ENCODE measurements around the gene AMBP.

Gene AMBP

DNA sequence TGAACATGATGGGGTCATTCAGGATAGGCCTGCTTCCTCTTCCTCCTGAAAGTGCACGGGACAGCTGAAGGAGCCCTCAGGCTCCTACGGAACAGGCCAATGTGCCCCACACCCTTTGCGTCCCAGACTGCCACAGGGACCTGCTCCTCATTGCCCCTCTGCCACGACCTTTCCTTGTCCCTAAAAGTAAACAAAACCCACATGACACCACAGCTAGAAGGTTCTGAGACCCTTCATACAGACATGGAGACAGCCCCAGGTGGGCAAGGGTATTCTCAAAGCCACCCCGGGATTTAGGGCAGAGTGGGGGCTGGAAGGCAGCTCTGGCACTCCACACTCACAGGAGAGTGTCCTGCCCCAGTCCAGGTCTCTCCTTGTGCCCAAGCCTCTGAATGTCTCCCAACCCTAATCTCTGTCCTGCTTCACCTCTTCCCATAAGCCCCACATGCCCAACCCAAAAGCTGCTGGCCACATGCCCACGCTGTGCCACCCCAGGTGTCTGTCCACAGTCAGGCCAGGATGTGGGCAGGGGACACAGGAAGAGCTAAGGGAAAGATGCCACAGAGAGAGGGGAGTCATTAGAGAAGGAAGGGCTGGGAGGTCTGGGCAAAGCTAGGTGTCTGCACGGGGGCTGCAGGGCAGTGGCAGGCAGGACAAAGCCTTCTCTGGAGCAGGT lies 800 bp downstream of the AMBP start:
- no peak overlapping the region for H3K9ac ChIP-seq (ENCODE audit: low read length)

GRCh38 chr9:114076237-114077161 lies 1.6 kb downstream of the AMBP start:
- no peak overlapping the region for H3K4me3 ChIP-seq (ENCODE audit: low read depth in 1 of 2, low read length in 2 of 2)
- H3K36me3 ChIP-seq (ENCODE audit: insufficient read depth, low read length) = no peaks in the 10 kb centered on the region
- no peak overlapping the region for H3K27ac ChIP-seq (ENCODE audit: low read depth, low read length)
- H3K9ac ChIP-seq (ENCODE audit: low read length) = no peak overlapping the region
- H3K27me3 ChIP-seq (ENCODE audit: control insufficient read depth in 1 of 2, insufficient read depth in 2 of 2, low read length in 2 of 2) = no peaks in the 10 kb centered on the region
- peaks cover 12% of the 10 kb centered on the region for H3K4me1 ChIP-seq (ENCODE audit: insufficient read depth, low read length)
- H3K9me3 ChIP-seq (ENCODE audit: low read length) = no peaks in the 10 kb centered on the region

More for the DNA sequence above, 800 bp downstream of the AMBP start:
- Histone ChIP-seq H3K4me1 (ENCODE audit: insufficient read depth, low read length) (peaks cover 4% of the 10 kb centered on the region), H3K27me3 (ENCODE audit: control insufficient read depth in 1 of 2, insufficient read depth in 2 of 2, low read length in 2 of 2) (no peaks in the 10 kb centered on the region), H3K36me3 (ENCODE audit: insufficient read depth, low read length) (no peaks in the 10 kb centered on the region), H3K27ac (ENCODE audit: low read depth, low read length) (no peak overlapping the region), H3K4me3 (ENCODE audit: low read depth in 1 of 2, low read length in 2 of 2) (no peak overlapping the region), H3K9me3 (ENCODE audit: low read length) (no peaks in the 10 kb centered on the region)

DNA sequence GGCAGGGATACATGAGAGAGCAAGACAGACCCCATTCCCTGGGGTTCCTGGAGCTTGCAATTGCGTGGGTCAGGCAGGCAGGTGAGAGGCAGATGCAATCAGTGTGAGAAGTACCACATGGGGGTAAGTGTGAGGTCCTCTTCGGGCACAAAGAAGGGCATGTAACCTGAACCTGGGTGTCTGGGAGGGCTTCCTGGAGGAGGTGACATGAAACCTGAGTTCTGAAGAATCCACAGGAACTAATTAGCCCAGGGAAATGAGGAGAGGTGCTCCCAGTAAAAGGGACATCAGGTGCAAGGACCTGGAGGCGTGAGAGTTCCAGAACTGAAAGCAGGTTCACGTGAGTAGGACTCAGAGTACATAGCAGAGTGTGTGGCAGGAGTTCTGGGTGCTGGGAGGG lies 2.5 kb downstream of the AMBP start:
- H3K27ac ChIP-seq (ENCODE audit: low read depth, low read length) = no peak overlapping the region
- H3K27me3 ChIP-seq (ENCODE audit: control insufficient read depth in 1 of 2, insufficient read depth in 2 of 2, low read length in 2 of 2) = no peaks in the 10 kb centered on the region
- peaks cover 12% of the 10 kb centered on the region for H3K4me1 ChIP-seq (ENCODE audit: insufficient read depth, low read length)
- H3K9ac ChIP-seq (ENCODE audit: low read length) = no peak overlapping the region
- H3K4me3 ChIP-seq (ENCODE audit: low read depth in 1 of 2, low read length in 2 of 2) = no peak overlapping the region
- no peaks in the 10 kb centered on the region for H3K9me3 ChIP-seq (ENCODE audit: low read length)
- no peaks in the 10 kb centered on the region for H3K36me3 ChIP-seq (ENCODE audit: insufficient read depth, low read length)

GRCh38 chr9:114072184-114073140 lies 5.6 kb downstream of the AMBP start:
- Histone ChIP-seq H3K4me3 (ENCODE audit: low read depth in 1 of 2, low read length in 2 of 2) (no peak overlapping the region), H3K27me3 (ENCODE audit: control insufficient read depth in 1 of 2, insufficient read depth in 2 of 2, low read length in 2 of 2) (no peaks in the 10 kb centered on the region), H3K4me1 (ENCODE audit: insufficient read depth, low read length) (peaks cover 12% of the 10 kb centered on the region), H3K36me3 (ENCODE audit: insufficient read depth, low read length) (no peaks in the 10 kb centered on the region), H3K27ac (ENCODE audit: low read depth, low read length) (no peak overlapping the region), H3K9me3 (ENCODE audit: low read length) (no peaks in the 10 kb centered on the region), H3K9ac (ENCODE audit: low read length) (no peak overlapping the region)

DNA sequence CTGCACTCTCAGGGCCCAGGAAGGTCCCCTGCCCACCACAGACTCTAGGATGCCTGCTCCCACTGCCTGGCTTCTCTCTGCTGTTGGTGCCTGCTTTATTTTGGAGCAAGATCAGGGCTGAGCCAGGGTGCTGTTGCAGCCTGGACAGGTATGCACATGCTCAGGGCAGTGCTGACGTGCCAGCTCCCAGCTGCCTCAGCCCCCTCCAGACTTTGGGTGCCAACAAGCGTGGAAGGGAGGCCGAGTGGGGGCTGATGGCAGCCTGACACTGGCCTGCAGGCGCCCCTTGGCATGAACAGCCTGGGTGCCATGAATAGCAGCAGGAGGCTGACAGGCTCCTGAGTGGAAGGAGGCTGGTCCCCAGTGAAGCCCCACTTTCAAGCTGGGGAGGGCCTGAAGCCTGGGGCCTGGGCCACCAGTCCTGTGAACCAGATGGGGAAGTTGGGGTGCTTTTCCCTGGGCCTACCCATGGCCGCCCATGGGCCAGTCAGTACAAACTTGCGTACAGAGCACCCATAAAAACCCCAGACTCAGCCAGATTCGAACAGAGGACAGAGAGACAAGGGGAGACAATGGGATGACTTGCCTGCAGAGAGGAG lies 6.8 kb downstream of the AMBP start:
- Histone ChIP-seq H3K9me3 (ENCODE audit: low read length) (no peaks in the 10 kb centered on the region), H3K4me3 (ENCODE audit: low read depth in 1 of 2, low read length in 2 of 2) (no peak overlapping the region), H3K27me3 (ENCODE audit: control insufficient read depth in 1 of 2, insufficient read depth in 2 of 2, low read length in 2 of 2) (no peaks in the 10 kb centered on the region), H3K4me1 (ENCODE audit: insufficient read depth, low read length) (peaks cover 12% of the 10 kb centered on the region), H3K36me3 (ENCODE audit: insufficient read depth, low read length) (no peaks in the 10 kb centered on the region), H3K27ac (ENCODE audit: low read depth, low read length) (no peak overlapping the region), H3K9ac (ENCODE audit: low read length) (no peak overlapping the region)

- no peaks in the 10 kb centered on the region for H3K27me3 ChIP-seq (ENCODE audit: control insufficient read depth in 1 of 2, insufficient read depth in 2 of 2, low read length in 2 of 2)
- H3K4me1 ChIP-seq (ENCODE audit: insufficient read depth, low read length) = peaks cover 12% of the 10 kb centered on the region
- H3K9ac ChIP-seq (ENCODE audit: low read length) = no peak overlapping the region
- no peaks in the 10 kb centered on the region for H3K36me3 ChIP-seq (ENCODE audit: insufficient read depth, low read length)
- no peaks in the 10 kb centered on the region for H3K9me3 ChIP-seq (ENCODE audit: low read length)
- no peak overlapping the region for H3K4me3 ChIP-seq (ENCODE audit: low read depth in 1 of 2, low read length in 2 of 2)
- H3K27ac ChIP-seq (ENCODE audit: low read depth, low read length) = no peak overlapping the region
Observed at GRCh38 chr9:114070188-114071103, 7.7 kb downstream of the AMBP start.

- Histone ChIP-seq H3K27ac (ENCODE audit: low read depth, low read length) (no peak overlapping the region), H3K4me1 (ENCODE audit: insufficient read depth, low read length) (peaks cover 12% of the 10 kb centered on the region), H3K4me3 (ENCODE audit: low read depth in 1 of 2, low read length in 2 of 2) (no peak overlapping the region), H3K9me3 (ENCODE audit: low read length) (no peaks in the 10 kb centered on the region), H3K9ac (ENCODE audit: low read length) (no peak overlapping the region), H3K27me3 (ENCODE audit: control insufficient read depth in 1 of 2, insufficient read depth in 2 of 2, low read length in 2 of 2) (no peaks in the 10 kb centered on the region), H3K36me3 (ENCODE audit: insufficient read depth, low read length) (no peaks in the 10 kb centered on the region)
Observed at GRCh38 chr9:114069476-114070187, 8.5 kb downstream of the AMBP start.

GRCh38 chr9:114065304-114065703 lies 12.8 kb downstream of the AMBP start:
- no peaks in the 10 kb centered on the region for H3K9me3 ChIP-seq (ENCODE audit: low read length)
- no peak overlapping the region for H3K9ac ChIP-seq (ENCODE audit: low read length)
- no peaks in the 10 kb centered on the region for H3K4me1 ChIP-seq (ENCODE audit: insufficient read depth, low read length)
- no peaks in the 10 kb centered on the region for H3K36me3 ChIP-seq (ENCODE audit: insufficient read depth, low read length)
- H3K27ac ChIP-seq (ENCODE audit: low read depth, low read length) = no peak overlapping the region
- no peak overlapping the region for H3K4me3 ChIP-seq (ENCODE audit: low read depth in 1 of 2, low read length in 2 of 2)
- H3K27me3 ChIP-seq (ENCODE audit: control insufficient read depth in 1 of 2, insufficient read depth in 2 of 2, low read length in 2 of 2) = no peaks in the 10 kb centered on the region

DNA sequence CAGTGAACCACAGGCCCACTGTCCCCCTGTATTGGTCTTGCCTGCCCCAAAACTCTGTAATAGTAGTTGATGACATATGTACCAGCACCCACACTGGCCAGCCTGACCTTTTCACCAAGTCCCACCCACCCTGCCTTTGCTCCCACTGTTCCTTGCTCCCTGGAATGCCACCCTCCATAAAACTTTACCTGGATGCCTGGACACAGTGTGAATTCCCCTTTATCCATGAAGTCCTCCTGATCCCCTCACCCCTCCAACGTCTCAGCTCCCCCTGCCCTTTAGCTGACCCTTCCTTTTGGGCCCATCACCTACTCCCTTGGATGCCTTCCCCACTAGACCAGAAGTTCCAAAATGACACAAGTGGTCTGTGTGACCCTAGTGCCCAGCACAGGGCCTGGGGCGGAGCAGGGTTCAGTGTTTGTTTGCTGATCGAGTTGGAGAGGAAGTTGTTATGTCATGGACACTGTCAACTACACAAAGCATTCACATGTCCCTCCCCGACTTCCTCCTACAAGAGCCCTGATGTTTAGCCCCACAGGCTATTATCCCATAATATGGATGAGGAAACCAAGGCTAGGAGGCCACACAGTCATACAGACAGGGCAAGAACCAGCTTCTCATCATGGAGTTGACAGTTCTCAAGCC lies 16.1 kb downstream of the AMBP start:
- no peaks in the 10 kb centered on the region for H3K27me3 ChIP-seq (ENCODE audit: control insufficient read depth in 1 of 2, insufficient read depth in 2 of 2, low read length in 2 of 2)
- H3K36me3 ChIP-seq (ENCODE audit: insufficient read depth, low read length) = no peaks in the 10 kb centered on the region
- no peak overlapping the region for H3K9ac ChIP-seq (ENCODE audit: low read length)
- H3K27ac ChIP-seq (ENCODE audit: low read depth, low read length) = no peak overlapping the region
- H3K4me1 ChIP-seq (ENCODE audit: insufficient read depth, low read length) = no peaks in the 10 kb centered on the region
- H3K9me3 ChIP-seq (ENCODE audit: low read length) = no peaks in the 10 kb centered on the region
- H3K4me3 ChIP-seq (ENCODE audit: low read depth in 1 of 2, low read length in 2 of 2) = no peak overlapping the region
